ENCODE data around the gene SPPL2B. TPM values are rescaled to one million over a fixed set of nuclear protein-coding genes. Genes with fewer than 3 reads are reported as not detected.

Gene SPPL2B
- total RNA-seq, 2 experiments from 2014 or later, result 90.6 to 101 TPM

- peaks cover 3% of the 10 kb centered on the region for H3K9me3 Mint-ChIP-seq
- H3K4me3 Mint-ChIP-seq, result no peak overlapping the region
- POLR2A ChIA-PET, result no interaction called here
- H3K27ac Mint-ChIP-seq, result no peak overlapping the region
- H3K27me3 Mint-ChIP-seq, result peaks cover 13% of the 10 kb centered on the region
- DNase-seq (no peak), ATAC-seq (ENCODE audit: low read depth) (no peak)
- H3K36me3 Mint-ChIP-seq, result no peaks in the 10 kb centered on the region
- H3K4me1 Mint-ChIP-seq, result peaks cover 4% of the 10 kb centered on the region
Measured at GRCh38 chr19:2362046-2362969, 33.8 kb downstream of the SPPL2B start.

DNA sequence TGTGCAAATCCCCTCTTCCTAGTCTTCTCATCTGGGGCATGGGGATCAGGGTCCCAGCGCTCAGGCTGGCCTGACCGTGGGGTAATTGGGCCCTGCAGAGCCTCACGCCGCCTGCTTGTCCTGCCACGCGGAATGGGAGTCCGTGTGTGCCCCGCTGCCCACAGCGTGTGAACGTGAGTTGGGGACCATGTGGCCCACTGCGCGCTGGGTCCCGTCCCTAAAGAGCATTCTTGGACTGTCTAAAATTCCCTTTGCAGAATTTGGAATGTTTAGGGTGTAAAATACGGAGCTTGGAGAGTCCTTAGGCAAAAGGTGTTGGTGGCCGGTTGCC lies 34.5 kb downstream of the SPPL2B start:
- peaks cover 1% of the 10 kb centered on the region for H3K9me3 Mint-ChIP-seq
- POLR2A ChIA-PET, result no interaction called here
- no peak overlapping the region for H3K4me3 Mint-ChIP-seq
- H3K36me3 Mint-ChIP-seq, result no peaks in the 10 kb centered on the region
- DNase-seq, result no peak
- H3K27me3 Mint-ChIP-seq, result peaks cover 14% of the 10 kb centered on the region
- H3K27ac Mint-ChIP-seq, result no peak overlapping the region
- H3K4me1 Mint-ChIP-seq, result peaks cover 4% of the 10 kb centered on the region
- ATAC-seq (ENCODE audit: low read depth), result no peak

GRCh38 chr19:2363419-2363818 lies 34.9 kb downstream of the SPPL2B start:
- POLR2A ChIA-PET, result no interaction called here
- ATAC-seq (ENCODE audit: low read depth) (no peak), DNase-seq (no peak)
- Mint-ChIP-seq H3K27ac (no peak overlapping the region), H3K9me3 (peaks cover 6% of the 10 kb centered on the region), H3K4me1 (peaks cover 7% of the 10 kb centered on the region), H3K4me3 (no peak overlapping the region), H3K27me3 (peaks cover 19% of the 10 kb centered on the region), H3K36me3 (peaks cover 2% of the 10 kb centered on the region)

DNA sequence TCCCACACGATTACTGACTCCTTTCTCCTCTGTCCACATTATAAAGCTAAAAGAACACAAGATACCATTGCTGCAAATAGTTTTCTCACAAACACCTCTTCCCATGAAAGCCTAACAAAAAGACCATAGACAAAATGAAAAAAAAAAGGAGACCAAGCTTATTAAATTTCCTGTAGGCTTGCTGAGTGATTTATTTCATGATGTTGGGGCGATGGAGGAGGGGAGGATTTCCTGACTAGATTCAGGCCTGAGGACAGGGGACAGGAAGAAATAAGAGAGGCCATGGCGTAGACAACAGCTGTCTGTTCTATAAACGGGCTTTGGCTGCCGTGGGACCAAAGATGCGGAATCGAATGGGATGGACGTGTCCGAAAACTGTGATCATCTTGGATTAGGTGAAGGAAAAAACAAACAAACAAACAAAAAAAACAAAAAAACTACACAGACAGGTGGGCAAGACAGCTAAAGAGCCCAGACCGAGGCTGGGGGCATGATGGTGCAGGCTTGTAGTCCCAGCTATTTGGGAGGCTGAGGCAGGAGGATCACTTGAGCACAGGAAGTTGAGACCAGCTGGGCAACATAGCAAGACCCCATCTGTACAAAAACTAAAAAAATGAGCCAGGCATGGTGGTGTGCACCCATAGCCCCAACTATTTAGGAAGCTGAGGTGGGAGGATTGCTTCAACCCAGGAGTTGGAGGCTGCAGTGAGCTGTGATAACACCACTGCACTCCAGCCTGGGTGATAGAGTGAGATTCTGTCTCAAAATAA lies 36.9 kb downstream of the SPPL2B start:
- Mint-ChIP-seq H3K36me3 (peaks cover 2% of the 10 kb centered on the region), H3K27ac (no peak overlapping the region), H3K4me1 (peaks cover 8% of the 10 kb centered on the region), H3K9me3 (peaks cover 7% of the 10 kb centered on the region), H3K4me3 (no peak overlapping the region), H3K27me3 (peaks cover 10% of the 10 kb centered on the region)
- ATAC-seq (ENCODE audit: low read depth) (no peak), DNase-seq (no peak)
- POLR2A ChIA-PET, result no interaction called here

DNA sequence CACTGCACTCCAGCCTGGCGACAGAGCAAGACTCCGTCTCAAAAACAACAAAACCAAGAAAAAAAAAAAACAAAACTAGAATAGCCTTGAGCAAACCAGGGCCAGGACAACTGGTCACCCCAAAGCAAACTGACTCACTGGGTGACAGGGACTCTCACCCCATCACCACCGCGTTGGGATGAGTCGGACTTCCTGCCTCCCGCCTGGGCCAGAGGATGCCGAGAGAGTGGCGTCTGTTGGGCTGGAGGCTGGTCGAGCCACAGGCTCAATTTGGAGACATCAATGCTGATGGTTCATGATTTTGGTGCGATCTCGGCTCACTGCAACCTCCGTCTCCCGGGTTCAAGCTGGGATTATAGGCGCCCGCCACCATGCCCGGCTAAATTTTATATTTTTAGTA lies 43.2 kb downstream of the SPPL2B start:
- DNase-seq (no peak), ATAC-seq (ENCODE audit: low read depth) (no peak)
- H3K9me3 Mint-ChIP-seq, result peaks cover 10% of the 10 kb centered on the region
- H3K27ac Mint-ChIP-seq, result no peak overlapping the region
- H3K4me3 Mint-ChIP-seq, result no peak overlapping the region
- POLR2A ChIA-PET, result no interaction called here
- H3K27me3 Mint-ChIP-seq, result peaks cover 8% of the 10 kb centered on the region
- peaks cover 5% of the 10 kb centered on the region for H3K36me3 Mint-ChIP-seq
- peaks cover 4% of the 10 kb centered on the region for H3K4me1 Mint-ChIP-seq

- peaks cover 4% of the 10 kb centered on the region for H3K4me1 Mint-ChIP-seq
- no peak for DNase-seq
- POLR2A ChIA-PET, result no interaction called here
- peaks cover 10% of the 10 kb centered on the region for H3K9me3 Mint-ChIP-seq
- peaks cover 5% of the 10 kb centered on the region for H3K36me3 Mint-ChIP-seq
- no peak overlapping the region for H3K4me3 Mint-ChIP-seq
- ATAC-seq (ENCODE audit: low read depth), result no peak
- no peak overlapping the region for H3K27ac Mint-ChIP-seq
- H3K27me3 Mint-ChIP-seq, result peaks cover 8% of the 10 kb centered on the region
Measured at GRCh38 chr19:2372076-2372612, 43.7 kb downstream of the SPPL2B start.

DNA sequence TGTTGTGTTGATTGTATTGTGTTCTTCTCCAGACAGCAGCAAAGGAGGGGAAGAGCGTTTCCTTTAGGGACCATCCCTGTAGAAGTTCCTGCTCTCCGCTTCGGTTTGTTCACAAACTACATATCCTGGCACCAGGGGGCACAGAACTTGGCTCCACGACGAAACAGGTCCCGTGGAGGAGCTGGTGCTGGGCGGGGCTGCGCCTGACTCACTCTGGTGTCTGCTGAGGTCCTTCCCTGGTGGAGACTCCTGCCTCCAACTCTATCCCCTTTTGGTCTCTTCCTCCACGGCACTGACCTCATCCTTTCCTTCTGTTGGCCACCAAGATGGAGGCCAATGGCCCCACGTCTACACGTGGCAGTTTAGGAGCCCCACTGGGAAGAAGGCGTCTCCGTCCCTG lies 46.3 kb downstream of the SPPL2B start:
- DNase-seq, result no peak
- POLR2A ChIA-PET, result interaction anchor here (0.7 kb wide), 1 partner anchor 68 kb away, joined by 4 read pairs; no protein-coding TSS in a partner anchor
- peaks cover 11% of the 10 kb centered on the region for H3K36me3 Mint-ChIP-seq

GRCh38 chr19:2375353-2376121 lies 47.1 kb downstream of the SPPL2B start:
- peaks cover 14% of the 10 kb centered on the region for H3K9me3 Mint-ChIP-seq
- peaks cover 4% of the 10 kb centered on the region for H3K27me3 Mint-ChIP-seq
- no peak overlapping the region for H3K27ac Mint-ChIP-seq
- H3K4me1 Mint-ChIP-seq, result peaks cover 2% of the 10 kb centered on the region
- ATAC-seq (ENCODE audit: low read depth) (no peak), DNase-seq (no peak)
- POLR2A ChIA-PET, result no interaction called here
- no peak overlapping the region for H3K4me3 Mint-ChIP-seq
- peaks cover 11% of the 10 kb centered on the region for H3K36me3 Mint-ChIP-seq

More for the DNA sequence above, 46.3 kb downstream of the SPPL2B start:
- no peak overlapping the region for H3K4me3 Mint-ChIP-seq
- H3K27ac Mint-ChIP-seq, result no peak overlapping the region
- H3K27me3 Mint-ChIP-seq, result peaks cover 4% of the 10 kb centered on the region
- no peak for ATAC-seq (ENCODE audit: low read depth)
- H3K9me3 Mint-ChIP-seq, result peaks cover 14% of the 10 kb centered on the region
- peaks cover 2% of the 10 kb centered on the region for H3K4me1 Mint-ChIP-seq

DNA sequence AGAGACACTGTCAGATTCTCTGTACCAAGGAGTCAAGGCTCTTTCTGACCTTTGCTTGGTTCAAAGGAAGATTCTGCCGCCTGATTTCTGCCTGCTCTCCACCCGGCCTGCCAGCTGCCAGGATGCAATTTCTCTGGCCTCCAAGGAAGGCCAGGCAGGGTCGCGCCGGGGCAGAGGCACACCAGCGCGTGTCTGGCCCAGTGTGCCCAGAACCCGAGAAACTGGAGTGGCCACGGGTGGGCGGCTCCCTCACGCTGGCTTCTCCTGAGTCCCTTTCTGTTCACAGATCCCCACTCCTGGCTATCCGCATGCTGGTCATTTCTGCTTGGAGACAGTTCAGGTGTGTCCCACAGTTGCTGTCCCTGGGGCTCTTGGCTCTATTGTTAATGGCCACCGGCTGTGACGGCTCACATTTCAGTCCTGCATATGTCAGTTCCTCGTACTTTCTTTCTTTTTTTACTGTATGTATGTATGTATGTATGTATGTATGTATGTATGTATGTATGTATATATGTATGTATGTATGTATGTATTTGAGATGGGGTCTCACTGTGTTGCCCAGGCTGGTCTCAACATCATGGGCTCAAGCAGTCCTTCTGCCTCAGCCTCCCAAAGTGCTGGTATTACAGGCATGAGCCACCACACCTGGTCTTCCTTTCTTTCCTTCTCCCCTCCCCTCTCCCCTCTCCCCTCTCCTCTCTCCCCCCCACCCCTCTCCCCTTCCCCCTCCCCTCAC lies 48.5 kb downstream of the SPPL2B start:
- peaks cover 8% of the 10 kb centered on the region for H3K36me3 Mint-ChIP-seq
- DNase-seq (no peak), ATAC-seq (ENCODE audit: low read depth) (no peak)
- H3K4me3 Mint-ChIP-seq, result no peak overlapping the region
- POLR2A ChIA-PET, result no interaction called here
- peaks cover 16% of the 10 kb centered on the region for H3K9me3 Mint-ChIP-seq
- peaks cover 2% of the 10 kb centered on the region for H3K27me3 Mint-ChIP-seq
- no peak overlapping the region for H3K27ac Mint-ChIP-seq
- H3K4me1 Mint-ChIP-seq, result peaks cover 2% of the 10 kb centered on the region

- DNase-seq (no peak), ATAC-seq (ENCODE audit: low read depth) (no peak)
- H3K27ac Mint-ChIP-seq, result no peak overlapping the region
- H3K4me3 Mint-ChIP-seq, result no peak overlapping the region
- H3K4me1 Mint-ChIP-seq, result peaks cover 2% of the 10 kb centered on the region
- POLR2A ChIA-PET, result no interaction called here
- peaks cover 8% of the 10 kb centered on the region for H3K36me3 Mint-ChIP-seq
- peaks cover 16% of the 10 kb centered on the region for H3K9me3 Mint-ChIP-seq
- peaks cover 2% of the 10 kb centered on the region for H3K27me3 Mint-ChIP-seq
Measured at GRCh38 chr19:2380567-2380966, 52.1 kb downstream of the SPPL2B start.

DNA sequence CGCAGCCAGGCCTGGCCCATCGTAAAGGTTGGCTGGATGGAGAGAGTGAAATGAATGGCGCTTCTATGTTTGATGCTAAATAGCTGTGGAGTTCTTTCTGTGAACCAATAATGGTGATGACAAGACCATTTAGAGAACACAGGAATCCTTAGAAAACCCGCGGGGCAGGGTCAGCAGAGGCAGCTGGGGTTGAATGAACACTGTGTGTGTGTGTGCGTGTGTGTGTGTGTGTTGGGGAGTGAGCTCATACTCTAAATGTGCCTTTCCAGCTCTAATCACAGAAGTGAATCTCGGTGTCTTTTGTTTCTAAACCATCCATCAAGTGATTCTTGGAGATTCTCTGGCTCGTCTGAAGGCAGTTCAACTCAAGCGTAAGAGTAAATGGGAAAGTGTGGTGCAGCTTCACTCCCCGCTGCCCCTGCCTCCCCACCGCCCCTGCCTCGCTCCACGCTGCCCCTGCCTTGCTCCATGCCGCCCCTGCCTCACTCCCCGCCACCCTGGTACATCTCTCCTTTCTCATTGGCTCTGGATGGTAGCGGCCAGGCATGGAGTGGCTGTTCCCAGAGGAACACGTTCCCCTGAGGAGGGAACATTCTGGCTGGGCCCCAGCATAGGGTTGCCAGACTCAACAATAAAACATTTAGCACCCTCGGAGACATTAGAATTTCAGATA lies 52.8 kb downstream of the SPPL2B start:
- Mint-ChIP-seq H3K4me1 (peaks cover 2% of the 10 kb centered on the region), H3K27me3 (peaks cover 2% of the 10 kb centered on the region), H3K4me3 (no peak overlapping the region), H3K9me3 (peaks cover 16% of the 10 kb centered on the region), H3K36me3 (peaks cover 8% of the 10 kb centered on the region), H3K27ac (no peak overlapping the region)
- no peak for DNase-seq
- no peak for ATAC-seq (ENCODE audit: low read depth)
- POLR2A ChIA-PET, result no interaction called here

- H3K27me3 Mint-ChIP-seq, result peaks cover 5% of the 10 kb centered on the region
- no peak overlapping the region for H3K4me3 Mint-ChIP-seq
- H3K27ac Mint-ChIP-seq, result no peak overlapping the region
- peaks cover 7% of the 10 kb centered on the region for H3K36me3 Mint-ChIP-seq
- DNase-seq (no peak), ATAC-seq (ENCODE audit: low read depth) (no peak)
- no peaks in the 10 kb centered on the region for H3K4me1 Mint-ChIP-seq
- POLR2A ChIA-PET, result no interaction called here
- peaks cover 15% of the 10 kb centered on the region for H3K9me3 Mint-ChIP-seq
Measured at GRCh38 chr19:2382530-2383222, 54.2 kb downstream of the SPPL2B start.

Data from activated naive CD8-positive, alpha-beta T cell treated with anti-CD3 and anti-CD28 coated beads, Interleukin-2, amount 10 ng/mL, durations not matched to agents 7 days and 5 days (primary cell).